HL-60 (cell line): ENCODE measurements around the gene ANO7.

Experiments
- DNase-seq, 2 experiments: peaks; one replicate each; pipeline ENCODE4 v3.0.0-alpha.2; 2010 to 2020; ENCODE audit warnings: low read depth in 1 of 2, low spot score in 1 of 2
- H3K27ac ChIP-seq: fragments of 250-450 bp; sonication (Bioruptor Pico); replicated peaks from 2 replicates; pipeline ENCODE4 v1.5.1; 2020; ENCODE audit warnings: mild to moderate bottlenecking, moderate library complexity
- H3K27me3 ChIP-seq: fragments of 250-450 bp; sonication (Bioruptor Pico); 2 replicates; pipeline ENCODE4 v1.5.1; 2021; ENCODE audit warnings: mild to moderate bottlenecking, moderate library complexity; ENCODE audit not compliant: insufficient read depth, poor library complexity, severe bottlenecking
- H3K4me3 ChIP-seq: replicated peaks from 2 replicates; pipeline ENCODE4 v1.5.1; 2011; ENCODE audit warnings: mild to moderate bottlenecking, control low read depth, low read length; ENCODE audit not compliant: insufficient read depth
- CTCF ChIP-seq: IDR thresholded peaks from one replicate; pipeline ENCODE4 v1.5.1; 2011; ENCODE audit warnings: low read length, control low read depth, inconsistent platforms; ENCODE audit not compliant: insufficient read depth
- GABPA ChIP-seq: IDR thresholded peaks from 2 replicates; pipeline ENCODE4 v1.6.1; 2012; ENCODE audit warnings: low read depth
- POLR2AphosphoS5 ChIP-seq: IDR thresholded peaks from 2 replicates; pipeline ENCODE4 v1.6.1; 2012; ENCODE audit warnings: low read depth
- REST ChIP-seq: IDR thresholded peaks from 2 replicates; pipeline ENCODE4 v1.6.1; 2012; ENCODE audit warnings: low read depth; ENCODE audit not compliant: insufficient replicate concordance
- SPI1 ChIP-seq: IDR thresholded peaks from 2 replicates; pipeline ENCODE4 v1.6.1; 2012; ENCODE audit warnings: low read depth, mild to moderate bottlenecking, borderline replicate concordance

ANO7 gene

GRCh38 chr2:241157841-241158545 lies 30.5 kb upstream of the ANO7 start:
- Histone ChIP-seq H3K4me3 (no peak overlapping the region), H3K27ac (no peak overlapping the region), H3K27me3 (no peaks in the 10 kb centered on the region)
- no peak for TF ChIP-seq POLR2AphosphoS5
- no peak for TF ChIP-seq GABPA
- no peak for TF ChIP-seq REST
- TF ChIP-seq CTCF, result no peak
- TF ChIP-seq SPI1, result no peak
- no peak for DNase-seq

GRCh38 chr2:241158546-241158900 lies 30.0 kb upstream of the ANO7 start:
- H3K4me3 ChIP-seq, result no peak overlapping the region
- TF ChIP-seq REST, result no peak
- no peak for DNase-seq
- no peaks in the 10 kb centered on the region for H3K27me3 ChIP-seq
- no peak overlapping the region for H3K27ac ChIP-seq

GRCh38 chr2:241159116-241159515 lies 29.4 kb upstream of the ANO7 start:
- H3K4me3 ChIP-seq, result no peak overlapping the region
- no peaks in the 10 kb centered on the region for H3K27me3 ChIP-seq
- no peak for DNase-seq
- TF ChIP-seq GABPA, result no peak
- TF ChIP-seq CTCF, result no peak
- no peak overlapping the region for H3K27ac ChIP-seq

- TF ChIP-seq SPI1, result no peak
- TF ChIP-seq CTCF, result no peak
- no peak for TF ChIP-seq GABPA
- no peak for TF ChIP-seq POLR2AphosphoS5
- no peak for TF ChIP-seq REST
- Histone ChIP-seq H3K27me3 (no peaks in the 10 kb centered on the region), H3K27ac (no peak overlapping the region), H3K4me3 (no peak overlapping the region)
- no peak for DNase-seq
These were observed 28.2 kb upstream of the ANO7 start for GRCh38 chr2:241160318-241160717.
